Adrenal gland (tissue), 12 donors: ENCODE measurements around the gene GLIS1. TPM values are rescaled to one million over a fixed set of nuclear protein-coding genes. Genes with fewer than 3 reads are reported as not detected.

ENCODE experiments used
- DNase-seq, 7 donors: peaks; one replicate each; pipeline ENCODE4 v3.0.0-alpha.2; 2019 to 2020
- H3K27ac ChIP-seq, 5 donors: fragments of 200-600 bp; sonication (generic) in 4 of 5; 1 replicate in 3 of 5; 2 replicates in 2 of 5; pipeline versions ENCODE4 v1.5.1 to v1.8.0; 2016 to 2020; ENCODE audit warnings: mild to moderate bottlenecking in 1 of 5
- H3K27me3 ChIP-seq: fragments of 200-600 bp; 2 replicates; pipeline ENCODE4 v1.8.0; 2021
- H3K36me3 ChIP-seq, 2 donors: fragments of 200-600 bp; replicated peaks in 1 of 2; 1 replicate in 1 of 2; 2 replicates in 1 of 2; pipeline versions ENCODE4 v1.5.1 to v1.8.0; 2018 to 2022
- H3K4me1 ChIP-seq, 2 donors: fragments of 200-600 bp; replicated peaks in 1 of 2; 1 replicate in 1 of 2; 2 replicates in 1 of 2; pipeline versions ENCODE4 v1.5.1 to v1.8.0; 2018 to 2021
- H3K4me3 ChIP-seq, 4 donors: fragments of 200-600 bp; sonication (generic) in 3 of 4; one replicate each; pipeline ENCODE4 v1.5.1; 2016 to 2018
- H3K9me3 ChIP-seq, 3 donors: fragments of 200-600 bp; sonication (generic) in 1 of 3; replicated peaks in 1 of 3; 1 replicate in 2 of 3; 2 replicates in 1 of 3; pipeline versions ENCODE4 v1.5.1 to v1.8.0; 2016 to 2021
- POLR2A ChIP-seq, 2 donors: fragments of 450-650 bp; IDR thresholded peaks; one replicate each; pipeline ENCODE4 v1.6.1; 2017; ENCODE audit warnings: antibody characterized with exemption in 2 of 2, mild to moderate bottlenecking in 2 of 2, moderate library complexity in 1 of 2
- WGBS, 4 donors: extraction: QIAGEN DNeasy Blood & Tissue Kit in 2 of 4; methylation state at CpG; one replicate each; pipeline versions ENCODE4 v1.1.5 to v1.1.7; 2013 to 2017; 5-methylcytosine and 5-hydroxymethylcytosine counted together
- intact Hi-C, 2 donors: fragments of 100-400 bp; cut with DNase I; formaldehyde crosslinking; loops; one replicate each; pipeline versions ENCODE4 v1.14.1 to v1.15.0; 2022 to 2023
- polyA plus RNA-seq, 3 donors: library from polyadenylated mRNA; stranded (reverse); fragments of 200-250 nt in 2 of 3; fragments of 350-450 nt in 1 of 3; fragmentation: Illumina TruSeq in 1 of 3; extraction: RNeasy Lipid Tissue Mini Kit (QIAGEN cat#74804) in 1 of 3; gene quantifications; one replicate each; pipeline ENCODE4 v1.2.3, GENCODE V29; 2013 to 2014
- small RNA-seq, 2 donors: library from RNA; depleted of rRNA; stranded (forward); fragments of <200 nt; gene quantifications; one replicate each; pipeline ENCODE3, GENCODE V24; 2016
- total RNA-seq, 9 donors: library from RNA; depleted of rRNA in 4 of 9; stranded (reverse); fragments of >200 nt in 4 of 9; fragments of 120-200 nt in 1 of 9; fragmentation: NEBNext Ultra II Directional in 1 of 9; extraction: Animal tissue kit (Norgen Biotek cat#: 25700) in 1 of 9; gene quantifications; one replicate each; pipeline versions ENCODE4 v1.1.0 to v1.2.4, GENCODE V29; 2013 to 2023
- TF ChIP-seq, protein P1 (sequence below), 6 experiments: fragments of 450-650 bp in 4 of 6; fragments of 200-600 bp in 2 of 6; sonication (generic) in 1 of 6; IDR thresholded peaks; 1 replicate in 5 of 6; 2 replicates in 1 of 6; pipeline versions ENCODE4 v1.5.1 to v1.8.0; 2016 to 2021; ENCODE audit warnings: antibody characterized with exemption in 6 of 6, mild to moderate bottlenecking in 2 of 6, moderate library complexity in 1 of 6
- donor health status: healthy with polysubstance abuse.
- donor health status: Bipolar disorder and iron deficiency.
- donor health status: DM: yes; HTN: yes; CAD: no.
- donor health status: DM: no; HTN: no; CAD: no.
- donor health status: DM: no; HTN: no; CAD: no.
- donor health status: DM: yes; HTN: yes; CAD: no.

The GLIS1 gene
- total and polyA plus RNA-seq, 12 donors, result 0.08 to 0.37 (median 0.14) TPM; not detected in 6

- H3K36me3 ChIP-seq, result no peaks in the 10 kb centered on the region
- 91 to 96% (median 94%) methylated on average over 25 of the region's 25 CpGs for WGBS, 4 donors
- H3K9me3 ChIP-seq, result no peaks in the 10 kb centered on the region
- no peak for TF ChIP-seq POLR2A (IDR thresholded peaks at IDR 0.05)
- TF ChIP-seq, protein P1, sequence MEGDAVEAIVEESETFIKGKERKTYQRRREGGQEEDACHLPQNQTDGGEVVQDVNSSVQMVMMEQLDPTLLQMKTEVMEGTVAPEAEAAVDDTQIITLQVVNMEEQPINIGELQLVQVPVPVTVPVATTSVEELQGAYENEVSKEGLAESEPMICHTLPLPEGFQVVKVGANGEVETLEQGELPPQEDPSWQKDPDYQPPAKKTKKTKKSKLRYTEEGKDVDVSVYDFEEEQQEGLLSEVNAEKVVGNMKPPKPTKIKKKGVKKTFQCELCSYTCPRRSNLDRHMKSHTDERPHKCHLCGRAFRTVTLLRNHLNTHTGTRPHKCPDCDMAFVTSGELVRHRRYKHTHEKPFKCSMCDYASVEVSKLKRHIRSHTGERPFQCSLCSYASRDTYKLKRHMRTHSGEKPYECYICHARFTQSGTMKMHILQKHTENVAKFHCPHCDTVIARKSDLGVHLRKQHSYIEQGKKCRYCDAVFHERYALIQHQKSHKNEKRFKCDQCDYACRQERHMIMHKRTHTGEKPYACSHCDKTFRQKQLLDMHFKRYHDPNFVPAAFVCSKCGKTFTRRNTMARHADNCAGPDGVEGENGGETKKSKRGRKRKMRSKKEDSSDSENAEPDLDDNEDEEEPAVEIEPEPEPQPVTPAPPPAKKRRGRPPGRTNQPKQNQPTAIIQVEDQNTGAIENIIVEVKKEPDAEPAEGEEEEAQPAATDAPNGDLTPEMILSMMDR (IDR thresholded peaks at IDR 0.05), result no peak
- DNase-seq, result peak in 1 of 7 donors; percentile 6
- no peaks in the 10 kb centered on the region for H3K4me1 ChIP-seq
- no peak overlapping the region for H3K4me3 ChIP-seq
- no peak overlapping the region for H3K27ac ChIP-seq
- no peaks in the 10 kb centered on the region for H3K27me3 ChIP-seq
- intact Hi-C loops, result loop anchor here in 1 of 2 donors (10.0 kb wide), 1 partner anchor 225 kb away; no protein-coding TSS in a partner anchor
Measured at GRCh38 chr1:53460211-53460634, 278.7 kb downstream of the GLIS1 start.

- no peaks in the 10 kb centered on the region for H3K9me3 ChIP-seq
- no peaks in the 10 kb centered on the region for H3K36me3 ChIP-seq
- intact Hi-C loops, result loop anchor here in 1 of 2 donors (10.0 kb wide), 1 partner anchor 225 kb away; no protein-coding TSS in a partner anchor
- WGBS, 4 donors, result 90 to 95% (median 94%) methylated on average over 22 to 82 of the region's 82 CpGs
- TF ChIP-seq, protein P1 (IDR thresholded peaks at IDR 0.05), result no peak
- no peak for TF ChIP-seq POLR2A (IDR thresholded peaks at IDR 0.05)
- H3K4me1 ChIP-seq, result no peaks in the 10 kb centered on the region
- no peak within 1 kb of the TSS for H3K4me3 ChIP-seq
- H3K27ac ChIP-seq, result no peak within 1 kb of the TSS
- no peaks in the 10 kb centered on the region for H3K27me3 ChIP-seq
- peak in 1 of 7 donors; percentile 23 for DNase-seq
Measured at GRCh38 chr1:53459321-53460175, 279.4 kb downstream of the GLIS1 start, which contains the start of gene DMRTB1. Gene DMRTB1 (plus strand): TSS chr1:53459399. CDS start chr1:53459454, 55 bp downstream.

DNA sequence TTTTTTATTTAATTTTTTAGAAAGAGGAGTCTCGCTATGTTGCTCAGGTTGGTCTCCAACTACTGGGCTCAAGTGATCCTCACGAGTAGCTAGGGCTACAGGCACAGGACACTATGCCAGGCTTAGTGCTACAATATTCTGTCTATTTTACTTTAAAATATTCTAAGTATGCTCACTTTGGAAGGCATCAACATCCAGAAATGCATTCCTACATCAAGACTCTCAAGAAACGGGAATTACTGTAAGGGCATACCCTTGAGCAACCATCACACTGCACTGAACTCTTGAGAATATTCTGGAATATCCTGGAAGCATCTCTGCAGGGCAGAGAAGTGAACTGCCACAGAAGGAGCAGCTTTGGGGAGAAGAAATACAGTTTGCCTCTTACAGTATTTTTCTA lies 280.3 kb downstream of the GLIS1 start:
- Histone ChIP-seq H3K9me3 (no peaks in the 10 kb centered on the region), H3K36me3 (no peaks in the 10 kb centered on the region), H3K4me1 (no peaks in the 10 kb centered on the region), H3K27me3 (no peaks in the 10 kb centered on the region), H3K4me3 (no peak overlapping the region), H3K27ac (no peak overlapping the region)
- no peak for DNase-seq
- intact Hi-C loops, result no loop called here
- 63 to 77% (median 72%) methylated on average over 3 of the region's 3 CpGs for WGBS, 4 donors
- TF ChIP-seq, protein P1 (IDR thresholded peaks at IDR 0.05), result no peak
- no peak for TF ChIP-seq POLR2A (IDR thresholded peaks at IDR 0.05)

Small RNAs within 50 kb of the gene (small RNA-seq; reads per million reads assigned to genes)
- gene RF00418 (0 reads per million in 2 donors), gene RNU7-95P (0 reads per million in 2 donors)

Other genes with a start within 250 kb of the GLIS1 start
- 10 to 100 TPM in 7 of 9 donors, 1 to 10 TPM in 2; 8.2 to 21.9 (median 10.5) TPM for gene NDC1, start 99.1 kb upstream of the GLIS1 start, total RNA-seq
- 10 to 100 TPM in 1 of 3 donors, 1 to 10 TPM in 2; 2.9 to 12.7 (median 3.0) TPM for gene NDC1, start 99.1 kb upstream of the GLIS1 start, polyA plus RNA-seq
- gene YIPF1, start 150.6 kb upstream of the GLIS1 start, total RNA-seq, result 10 to 100 TPM; 24.8 to 59.5 (median 40.0) TPM
- gene YIPF1, start 150.6 kb upstream of the GLIS1 start, polyA plus RNA-seq, result 10 to 100 TPM; 22.2 to 55.2 (median 23.1) TPM
- 1 to 10 TPM in 1 of 9 donors, under 1 TPM in 2, not detected in 6; 0.11 to 1.5 (median 0.19) TPM for gene DIO1, start 155.0 kb upstream of the GLIS1 start, total RNA-seq
- under 1 TPM in 2 of 3 donors, not detected in 1; 0.03 to 0.11 TPM for gene DIO1, start 155.0 kb upstream of the GLIS1 start, polyA plus RNA-seq
- 10 to 100 TPM in 8 of 9 donors, 1 to 10 TPM in 1; 7.2 to 53.1 (median 26.6) TPM for gene IFT25, start 206.5 kb upstream of the GLIS1 start, total RNA-seq
- gene IFT25, start 206.5 kb upstream of the GLIS1 start, polyA plus RNA-seq, result 10 to 100 TPM; 25.5 to 39.1 (median 37.8) TPM
- 10 to 100 TPM; 20.4 to 43.4 (median 32.9) TPM for gene LRRC42, start 207.2 kb upstream of the GLIS1 start, total RNA-seq
- gene LRRC42, start 207.2 kb upstream of the GLIS1 start, polyA plus RNA-seq, result 10 to 100 TPM; 15.2 to 36.6 (median 18.6) TPM